Posterior vena cava (tissue), 2 donors: Measurements from ENCODE around the gene PHEX. TPM values are rescaled to one million over a fixed set of nuclear protein-coding genes. Genes with fewer than 3 reads are reported as not detected.

Experiments used
- DNase-seq: peaks from one replicate; pipeline ENCODE4 v3.0.0-alpha.2; 2020; ENCODE audit warnings: low spot score
- intact Hi-C, 2 donors: fragments of 100-400 bp; cut with DNase I; formaldehyde crosslinking; loops; one replicate each; pipeline versions ENCODE4 v1.14.1 to v1.14.2; 2022 to 2023
- total RNA-seq, 2 donors: library from RNA; stranded (reverse); fragmentation: NEBNext Ultra II Directional; extraction: Animal tissue kit (Norgen Biotek cat#: 25700); gene quantifications; one replicate each; pipeline ENCODE4 v1.2.1, GENCODE V29; 2021
- donor health status: DM: yes; HTN: yes; CAD: no.
- donor health status: DM: yes; HTN: yes; CAD: no.

The PHEX gene
- total RNA-seq, 2 donors from 2014 or later: 0.33 to 0.56 TPM

DNA sequence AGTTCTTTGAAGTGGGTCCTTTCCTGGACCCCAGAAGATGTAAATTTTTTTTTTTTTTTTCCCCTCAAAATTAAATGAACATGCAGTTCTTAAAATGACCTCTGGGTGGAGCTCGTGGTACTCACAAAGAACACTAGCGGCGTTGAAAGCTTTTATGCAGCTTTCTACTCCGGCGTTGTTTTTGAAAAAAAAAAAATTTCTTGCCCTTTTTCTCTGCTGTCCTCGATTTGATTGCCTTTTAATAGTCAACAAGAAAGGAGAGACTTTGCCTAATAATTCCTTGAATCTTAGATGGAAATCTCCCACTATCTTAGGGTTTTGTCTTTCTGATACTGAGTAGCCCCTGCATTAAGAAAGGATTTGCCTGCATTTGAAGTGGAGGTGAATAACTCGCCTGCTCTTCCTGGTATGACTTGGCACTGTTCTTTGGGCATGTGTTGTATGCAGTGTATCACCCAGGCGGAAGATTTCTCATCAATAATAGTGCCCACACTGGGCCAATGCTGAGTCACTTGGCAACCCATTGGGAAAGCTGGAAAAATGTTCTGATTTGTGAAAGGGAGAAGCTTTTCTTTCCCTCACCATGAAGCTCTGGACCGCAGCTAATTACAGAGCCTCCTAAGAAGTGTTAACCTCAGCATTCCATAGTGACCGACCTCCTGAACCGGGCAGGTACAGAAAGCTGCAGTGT lies 104.0 kb downstream of the PHEX start:
- DNase-seq: no peak
- intact Hi-C loops: no loop called here

DNA sequence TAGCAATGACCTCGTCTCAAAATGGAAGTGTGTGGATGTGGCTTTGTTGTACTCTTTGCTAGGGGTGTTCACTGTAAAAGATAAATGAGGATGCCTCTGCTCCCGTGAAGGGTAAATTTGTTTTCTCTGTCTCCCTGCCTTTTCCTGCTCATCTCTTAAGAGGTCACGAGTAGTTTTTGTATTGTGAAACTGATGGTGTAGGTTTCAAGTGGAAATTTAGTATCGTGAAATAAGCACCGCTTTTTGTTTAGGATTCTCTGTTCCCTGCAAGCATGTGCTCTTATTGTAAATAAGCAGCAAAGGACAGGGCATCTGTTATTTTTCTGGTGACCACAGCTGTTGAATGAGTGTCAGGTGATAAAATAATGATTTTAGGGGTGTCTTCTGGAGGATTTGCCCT lies 104.6 kb downstream of the PHEX start:
- intact Hi-C loops: no loop called here
- DNase-seq: no peak

DNA sequence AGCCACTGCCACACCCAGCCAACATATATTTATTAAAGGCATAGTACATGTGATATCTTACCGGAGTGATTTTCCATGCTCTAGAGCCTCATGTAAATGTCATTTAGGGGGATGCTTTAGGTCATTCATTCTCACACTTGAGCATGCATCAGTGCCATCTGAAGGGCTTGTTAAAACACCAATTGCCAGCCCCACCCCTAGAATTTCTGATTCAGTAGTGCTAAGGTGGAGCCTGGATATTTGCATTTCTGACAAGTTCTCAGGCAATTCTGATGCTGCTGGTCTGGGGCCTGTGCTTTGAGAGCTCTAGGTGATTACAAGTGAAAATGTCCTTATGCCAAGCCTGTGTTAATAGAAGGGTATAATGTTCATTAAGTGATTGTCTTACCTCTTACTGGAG lies 107.7 kb downstream of the PHEX start:
- intact Hi-C loops: no loop called here

DNA sequence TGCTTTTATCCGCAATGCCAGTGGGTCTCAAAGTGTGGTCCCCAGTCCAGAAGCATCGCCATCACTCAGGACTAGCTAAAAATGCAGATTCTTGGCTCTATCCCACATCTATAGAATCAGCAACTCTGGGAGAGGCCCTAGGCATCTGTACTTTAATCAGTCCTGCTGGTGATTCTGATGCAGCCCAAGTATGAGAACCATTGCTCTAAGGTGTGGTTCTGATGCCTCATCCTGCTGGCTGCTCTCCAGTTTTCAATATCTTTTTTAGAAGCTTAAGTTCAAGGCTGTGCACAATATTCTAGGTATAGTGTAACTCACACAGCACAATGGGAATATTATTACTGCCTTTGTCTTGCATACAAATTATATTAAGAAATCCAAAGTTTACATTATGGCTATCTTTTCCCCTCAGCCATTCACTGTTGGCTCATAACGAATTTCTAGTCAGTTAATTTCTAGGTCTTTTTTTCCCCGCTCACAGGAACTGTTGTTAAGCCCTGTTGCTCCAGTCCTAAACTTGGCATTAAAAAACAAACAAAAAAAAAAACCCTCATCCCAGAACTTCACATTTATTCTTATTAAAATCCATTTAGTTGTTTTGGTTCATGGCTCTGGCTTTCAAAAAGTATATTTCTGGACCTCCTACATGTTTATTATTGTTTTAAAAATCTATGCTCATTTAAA lies 109.1 kb downstream of the PHEX start:
- DNase-seq: no peak
- intact Hi-C loops: no loop called here

More for the DNA sequence above, 107.7 kb downstream of the PHEX start:
- DNase-seq: no peak

DNA sequence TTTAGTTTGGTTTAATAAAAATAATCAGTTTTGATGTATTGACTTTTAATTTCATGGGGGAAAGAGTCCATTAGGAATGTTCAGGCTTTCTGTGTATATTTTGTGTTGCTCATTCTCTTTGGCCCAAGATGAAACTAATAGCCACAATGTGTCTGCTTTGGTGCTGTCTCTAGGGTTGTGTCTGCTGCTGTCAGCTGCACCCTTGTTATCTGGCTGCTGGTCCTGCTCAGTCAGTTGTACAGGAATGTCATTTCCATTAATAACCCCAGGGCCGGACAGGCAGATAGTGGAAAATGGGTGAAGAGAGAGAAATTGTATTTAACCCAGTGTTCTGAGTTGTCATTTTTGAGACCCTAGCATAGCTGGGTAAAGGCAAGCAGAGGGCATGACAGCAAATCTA lies 115.1 kb downstream of the PHEX start:
- intact Hi-C loops: no loop called here

DNA sequence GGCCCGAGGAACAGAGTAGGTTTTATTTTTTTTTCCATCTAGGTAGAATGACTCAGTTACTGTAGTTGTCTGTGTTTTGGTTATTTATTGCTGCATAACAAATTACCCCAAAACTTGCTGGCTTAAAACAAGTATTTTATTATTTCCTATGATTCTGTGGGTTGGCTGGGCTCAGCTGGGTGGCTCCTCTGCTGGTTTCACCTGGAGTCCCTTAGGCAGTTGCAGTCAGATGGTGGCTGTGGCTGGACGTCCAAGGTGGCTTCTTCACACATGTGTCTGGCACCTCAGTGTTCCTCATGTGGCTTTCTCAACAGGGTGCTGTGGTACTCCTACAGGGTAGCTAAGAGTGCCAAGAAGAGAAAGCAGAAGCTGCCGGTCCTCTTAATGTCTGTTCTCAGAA lies 115.8 kb downstream of the PHEX start:
- intact Hi-C loops: no loop called here
- DNase-seq: no peak

More for the DNA sequence above, 115.1 kb downstream of the PHEX start:
- DNase-seq: no peak

DNA sequence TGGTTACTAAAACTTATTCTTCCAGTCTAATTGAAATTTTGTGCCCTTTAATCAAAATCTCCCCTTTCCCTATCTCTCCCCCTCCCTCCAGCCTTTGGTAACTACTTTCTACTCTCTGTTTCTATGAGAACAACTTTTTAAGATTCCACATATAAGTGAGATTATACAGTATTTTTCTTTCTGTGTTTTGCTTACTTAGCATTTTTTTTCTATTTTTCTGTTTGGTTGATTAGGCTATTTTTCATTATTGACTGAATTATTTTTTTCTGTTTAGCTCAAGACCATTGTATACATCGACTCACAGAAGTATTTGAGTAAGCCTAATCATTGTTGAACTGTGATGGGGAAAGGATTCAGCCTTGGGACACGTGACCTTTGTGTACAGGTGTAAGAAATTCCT lies 116.4 kb downstream of the PHEX start:
- no peak for DNase-seq
- intact Hi-C loops: no loop called here

DNA sequence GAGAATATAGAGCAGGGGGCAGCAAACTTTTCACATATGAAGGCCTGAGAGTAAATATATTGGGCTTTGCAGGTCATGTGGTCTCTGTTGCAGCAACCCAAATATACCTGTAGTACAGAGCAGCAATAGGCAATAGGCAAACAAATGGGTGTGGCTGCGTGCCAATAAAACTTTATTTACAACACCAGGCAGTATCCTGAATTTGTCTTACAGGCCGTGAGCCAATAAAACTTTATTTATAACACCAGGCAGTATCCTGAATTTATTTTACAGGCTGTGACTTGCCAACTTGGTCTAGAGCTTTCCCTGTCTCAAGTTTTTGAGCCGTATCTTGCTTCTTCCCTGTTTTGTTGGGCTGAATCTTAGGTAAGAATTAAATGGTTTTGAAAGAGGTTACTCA lies 118.2 kb downstream of the PHEX start:
- intact Hi-C loops: no loop called here
- DNase-seq: no peak

DNA sequence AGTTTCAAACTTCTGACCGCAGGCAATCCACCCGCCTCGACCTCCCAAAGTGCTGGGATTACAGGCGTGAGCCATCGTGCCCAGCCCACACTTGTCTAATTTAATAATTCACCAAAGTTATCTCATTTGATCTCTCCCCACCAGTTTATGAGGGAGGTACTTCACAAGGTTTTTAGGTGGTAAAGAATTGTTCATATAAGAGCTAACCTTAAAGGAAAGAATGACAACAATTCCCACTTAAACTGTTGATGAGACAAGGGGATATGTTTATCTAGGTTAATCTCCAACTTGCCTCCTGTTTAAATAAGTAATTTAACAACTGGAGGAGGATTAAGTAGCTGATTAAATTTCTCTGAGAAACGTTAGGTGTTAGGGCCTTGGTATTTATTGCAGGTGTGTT lies 123.0 kb downstream of the PHEX start:
- intact Hi-C loops: loop anchor here in 1 of 2 donors (5.0 kb wide), 1 partner anchor 518 kb away; no protein-coding TSS in a partner anchor
- DNase-seq: no peak

DNA sequence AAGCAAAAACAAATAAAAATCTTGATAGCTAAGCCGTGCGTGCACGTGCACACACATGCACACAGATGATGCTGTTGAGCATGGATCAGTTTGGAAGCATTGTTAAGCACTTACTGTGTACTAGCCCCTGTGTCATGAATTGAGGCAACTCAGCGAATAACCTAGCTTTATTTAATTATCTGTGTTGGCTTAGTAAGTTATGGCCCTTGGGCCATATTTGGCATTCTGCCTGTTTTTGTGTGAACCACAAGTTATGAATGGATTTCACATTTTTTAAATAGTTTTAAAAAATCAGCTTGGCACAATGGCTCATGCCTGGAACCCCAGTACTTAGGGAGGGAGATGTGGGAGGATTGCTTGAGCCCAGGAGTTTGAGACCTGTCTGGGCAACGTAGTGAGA lies 126.9 kb downstream of the PHEX start:
- no peak for DNase-seq
- intact Hi-C loops: loop anchor here in 1 of 2 donors (5.0 kb wide), 1 partner anchor 522 kb away; no protein-coding TSS in a partner anchor

DNA sequence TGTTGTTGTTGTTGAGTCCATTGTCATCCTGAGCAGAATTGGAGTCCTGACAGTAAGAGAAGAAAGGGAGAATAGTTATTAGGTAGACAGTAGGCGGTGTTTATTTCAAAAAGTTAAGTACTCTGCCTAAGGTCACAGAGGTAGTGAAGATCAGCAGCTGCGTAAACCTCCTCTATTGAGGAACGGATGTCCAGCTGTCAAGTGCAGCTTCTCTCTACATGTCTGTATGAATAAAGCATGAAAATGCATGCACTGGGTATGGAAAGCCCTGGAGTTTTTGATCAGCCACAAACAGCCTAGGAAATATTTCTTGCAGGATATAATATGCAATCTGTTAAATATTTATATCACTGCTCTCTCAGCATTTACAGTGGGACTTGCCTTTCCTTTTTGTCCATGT lies 131.2 kb downstream of the PHEX start:
- intact Hi-C loops: no loop called here
- no peak for DNase-seq

DNA sequence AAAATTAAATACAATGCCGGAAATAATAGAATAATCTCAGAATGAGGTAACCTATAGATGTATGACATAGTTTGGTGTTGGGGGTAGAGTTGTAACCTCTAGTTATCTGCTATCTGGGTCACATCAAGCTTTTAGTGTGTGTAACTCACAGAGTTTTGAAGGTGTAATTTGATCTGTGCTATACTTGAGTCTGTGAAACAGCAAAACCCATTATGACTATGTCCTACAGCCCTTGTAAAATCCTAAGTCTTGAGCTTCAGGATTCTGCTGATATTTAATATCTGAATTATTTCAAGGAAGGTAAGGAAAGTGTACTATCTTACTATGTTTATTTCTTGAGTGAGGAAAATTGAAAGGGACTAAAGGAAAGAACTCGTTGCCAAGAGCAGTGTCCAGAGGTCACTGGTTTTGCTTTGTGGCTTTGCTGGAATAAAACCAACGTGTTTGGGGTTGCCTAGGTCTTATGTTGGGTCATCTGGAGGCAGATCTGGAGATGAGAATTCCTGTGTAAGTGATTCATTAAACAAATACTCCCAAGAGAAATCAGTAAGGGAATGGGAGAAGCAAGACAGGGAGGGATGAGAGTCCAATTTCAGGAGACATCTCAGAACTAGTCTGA lies 132.8 kb downstream of the PHEX start:
- intact Hi-C loops: no loop called here
- no peak for DNase-seq

DNA sequence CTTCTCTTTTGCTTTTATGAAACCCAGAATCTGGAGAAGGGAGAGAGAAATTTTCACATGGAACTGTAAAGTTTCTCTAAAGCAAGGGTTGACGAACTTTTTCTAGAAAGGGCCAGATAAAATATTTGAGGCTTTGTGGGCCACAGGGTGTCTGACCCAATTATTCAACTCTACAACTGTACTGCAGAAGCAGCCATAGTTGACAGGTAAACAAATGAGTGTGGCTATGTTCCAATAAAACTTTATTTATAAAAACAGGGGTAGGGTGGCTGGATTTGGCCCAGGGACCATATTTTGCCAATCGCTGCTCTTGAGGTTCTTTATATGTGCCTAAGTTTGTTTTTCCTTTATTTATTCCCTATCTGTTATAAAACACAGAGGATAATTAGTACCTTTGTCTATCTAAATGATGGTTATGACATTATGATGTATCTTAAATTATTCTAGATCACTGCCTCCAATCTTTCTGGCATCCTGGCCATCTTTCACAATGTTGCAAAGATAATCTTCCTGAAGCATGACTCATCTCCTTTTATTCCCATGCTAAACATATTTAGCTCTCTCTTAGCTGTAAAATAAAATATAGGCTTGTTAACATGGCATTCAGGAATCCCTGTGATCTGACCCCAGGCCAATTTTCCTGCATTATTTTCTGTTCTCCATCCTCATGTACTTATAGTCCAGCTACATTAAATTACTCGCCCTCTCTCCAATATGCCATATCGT lies 133.8 kb downstream of the PHEX start:
- no peak for DNase-seq

DNA sequence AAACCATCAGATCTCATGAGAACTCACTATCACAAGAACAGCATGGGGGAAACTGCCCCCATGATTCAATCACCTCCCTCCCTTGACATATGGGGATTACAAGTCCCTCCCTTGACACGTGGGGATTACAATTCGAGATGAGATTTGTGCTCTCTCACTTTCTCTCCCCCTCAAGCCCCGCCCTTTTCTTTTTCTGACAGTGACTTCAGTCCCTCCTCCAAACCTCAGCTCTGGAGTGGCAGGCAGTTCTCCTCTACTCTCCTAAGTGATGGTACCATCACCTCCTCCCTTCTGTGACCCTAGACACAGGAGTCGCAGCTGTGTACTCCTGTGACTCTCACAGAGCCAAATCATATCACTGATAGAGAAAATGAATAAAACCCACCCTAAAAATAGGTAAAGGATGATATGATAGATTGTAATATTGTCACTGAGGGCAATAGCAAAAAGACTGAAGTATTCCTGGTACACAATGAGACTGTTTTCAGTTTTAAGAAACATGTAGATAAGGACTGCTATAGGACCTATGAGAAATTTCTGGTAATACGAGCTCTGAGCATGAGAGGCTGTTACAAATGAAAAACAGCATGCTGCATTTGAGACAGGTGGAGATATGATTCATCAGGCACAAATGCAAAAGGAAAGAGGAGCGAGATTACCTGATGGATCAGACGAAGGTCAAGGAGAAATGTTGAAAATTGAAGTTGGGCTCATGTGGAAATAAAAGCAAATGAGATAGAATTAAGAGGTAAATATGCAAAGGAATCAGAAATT lies 139.3 kb downstream of the PHEX start:
- no peak for DNase-seq
- intact Hi-C loops: no loop called here

More for the DNA sequence above, 133.8 kb downstream of the PHEX start:
- intact Hi-C loops: no loop called here

DNA sequence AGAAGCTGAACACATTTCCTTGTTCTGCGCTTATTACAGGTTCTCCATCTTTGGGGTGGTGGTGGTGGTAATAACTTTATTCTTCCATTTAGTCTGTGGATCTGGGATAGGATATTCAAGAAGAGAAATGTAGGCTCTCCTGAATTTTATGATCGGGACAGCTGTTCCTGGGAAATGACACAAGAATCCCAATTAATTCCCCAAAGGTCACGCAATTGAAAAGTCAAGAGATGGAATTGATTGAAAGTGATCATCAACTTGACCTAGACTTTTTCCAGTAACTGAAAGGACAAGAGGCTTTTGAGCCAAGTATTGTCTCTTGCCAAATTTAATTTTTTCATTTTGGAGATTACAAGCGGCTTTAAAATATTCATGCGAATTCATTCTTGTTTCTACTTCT lies 141.8 kb downstream of the PHEX start:
- DNase-seq: no peak
- intact Hi-C loops: no loop called here

DNA sequence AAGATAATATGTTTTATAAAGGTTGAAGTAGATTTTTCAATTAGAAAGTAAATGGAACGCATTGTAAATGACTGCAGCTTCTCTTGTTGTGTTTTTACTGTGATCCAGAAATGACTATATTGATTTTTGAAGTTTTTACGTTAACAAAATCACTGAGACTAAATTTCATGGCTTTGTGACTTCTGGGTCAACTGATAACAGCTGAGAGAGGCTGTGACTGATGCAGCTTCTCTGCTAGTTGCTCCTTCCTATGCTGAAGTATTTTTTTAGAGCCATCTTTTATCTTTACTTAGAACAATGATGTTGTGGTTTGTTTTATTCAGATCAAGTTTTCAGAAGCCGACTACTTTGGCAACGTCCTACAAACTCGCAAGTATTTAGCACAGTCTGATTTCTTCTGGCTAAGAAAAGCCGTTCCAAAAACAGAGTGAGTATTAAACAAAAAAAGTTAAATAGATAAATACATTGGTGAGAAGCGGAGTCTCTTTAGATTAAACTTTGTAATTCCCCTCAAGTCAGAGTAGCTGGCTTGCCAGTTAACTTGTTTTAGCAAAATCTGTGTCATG lies 145.9 kb downstream of the PHEX start:
- DNase-seq: no peak
- intact Hi-C loops: no loop called here

DNA sequence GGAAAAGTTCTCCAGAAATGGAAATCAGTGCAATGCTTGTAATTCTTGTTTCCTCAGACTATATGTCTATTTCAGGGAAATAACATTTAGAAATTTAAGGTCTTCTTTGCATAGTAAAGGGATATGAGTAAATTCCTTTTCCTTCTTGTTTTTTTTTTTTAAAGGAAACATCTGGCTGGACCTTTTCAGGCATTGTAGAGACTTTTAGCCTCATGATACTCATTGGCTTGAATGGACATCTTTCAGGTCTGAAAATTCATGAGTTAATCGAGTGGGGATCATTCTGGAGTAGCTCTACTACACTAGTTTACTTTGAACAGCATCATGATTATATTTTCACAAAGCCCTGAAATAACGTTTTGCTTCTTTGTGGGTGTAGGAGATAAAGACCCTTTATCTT lies 152.0 kb downstream of the PHEX start:
- intact Hi-C loops: no loop called here
- no peak for DNase-seq

DNA sequence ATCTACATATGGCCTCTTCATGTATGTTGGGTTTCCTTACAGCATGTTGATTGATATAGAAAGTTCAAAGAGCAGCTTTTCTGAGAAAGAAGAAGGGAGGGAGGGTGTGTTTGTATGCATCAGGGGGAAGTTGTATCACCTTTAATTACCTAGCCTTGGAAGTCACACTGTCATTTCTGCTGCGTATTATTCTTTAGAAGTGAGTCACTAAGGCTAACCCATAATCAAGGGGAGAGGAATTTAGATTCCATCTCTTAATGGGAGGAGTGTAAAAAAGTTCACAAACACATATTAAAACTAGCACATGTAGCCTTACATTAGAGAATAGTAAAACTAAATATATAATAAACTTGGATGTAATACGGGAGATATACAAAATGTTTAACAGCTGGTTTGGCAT lies 154.0 kb downstream of the PHEX start:
- intact Hi-C loops: no loop called here
- DNase-seq: no peak
